GM21786 (cell line): Measurements from ENCODE around the gene TMEM255B.
"Not testable (repeated sequence)": the region's sequence is repeated elsewhere in the genome, so short reads cannot be mapped to it uniquely, and the experiment has no call there.

Experiments used
- ATAC-seq: cut with Tn5 transposase; IDR thresholded peaks from one replicate; pipeline ENCODE4 v1.9.1; 2021; ENCODE audit not compliant: unreplicated experiment

TMEM255B gene

GRCh38 chr13:113734099-113734825 is 24.8 kb upstream of the TMEM255B start:
- no peak for ATAC-seq

DNA sequence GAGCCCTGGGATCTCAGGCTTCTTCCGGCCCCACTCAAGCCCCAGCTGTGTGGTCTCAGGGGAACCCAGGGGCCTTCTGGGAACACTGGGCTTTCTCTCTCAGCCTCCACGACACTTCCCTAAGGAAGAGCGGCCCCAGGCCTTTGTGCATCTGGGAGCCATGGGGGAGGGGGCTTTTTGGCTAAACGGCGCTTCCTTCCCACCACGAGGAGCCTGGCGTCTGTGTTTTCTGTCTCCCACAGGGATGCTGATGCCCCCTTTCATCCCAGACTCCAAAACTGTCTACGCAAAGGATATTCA is 24.2 kb upstream of the TMEM255B start:
- ATAC-seq = no peak

GRCh38 chr13:113735194-113735593 is 23.8 kb upstream of the TMEM255B start:
- ATAC-seq = no peak

DNA sequence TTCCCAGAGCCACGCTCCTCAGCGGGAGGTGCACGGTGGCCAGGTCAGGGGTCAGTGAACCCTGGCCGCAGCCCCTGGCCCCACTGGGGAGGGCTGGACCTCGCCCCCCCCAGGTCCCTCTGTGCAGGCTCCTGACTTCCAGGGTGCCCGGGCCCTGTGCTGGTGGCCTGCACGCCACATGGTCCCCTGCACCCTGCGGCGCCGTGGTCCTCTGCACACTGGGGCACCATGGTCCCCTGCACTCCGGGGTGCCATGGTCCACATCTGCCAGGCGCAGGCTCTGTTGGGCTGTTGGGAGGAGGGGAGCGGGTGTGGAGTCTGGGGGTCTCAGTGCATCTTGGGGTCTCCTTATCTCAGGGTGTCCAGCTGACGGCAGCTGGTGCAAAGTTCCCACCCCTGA is 23.3 kb upstream of the TMEM255B start:
- no peak for ATAC-seq

DNA sequence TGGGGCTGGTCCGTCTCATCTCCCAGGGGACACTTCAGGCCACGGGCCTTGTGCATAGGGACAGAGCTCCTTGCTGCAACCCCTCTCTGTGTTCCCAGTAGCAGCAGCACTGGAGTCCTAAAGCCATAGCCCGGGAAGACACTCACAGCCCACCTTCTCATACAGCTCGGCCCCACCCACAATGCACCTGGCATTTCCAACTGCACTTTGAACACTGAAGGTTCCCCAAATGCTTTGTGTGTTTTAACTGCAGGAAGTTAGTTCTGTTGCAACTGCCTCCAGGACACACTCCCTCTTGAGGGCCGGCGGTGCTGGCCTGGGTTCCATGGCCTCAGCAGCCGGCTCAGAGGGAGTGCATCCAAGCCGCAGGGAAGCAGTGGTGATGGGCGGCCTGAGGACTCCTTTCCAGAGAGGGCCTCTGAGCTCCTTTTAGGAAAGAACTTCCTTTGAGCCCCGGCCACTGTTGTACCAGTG is 22.7 kb upstream of the TMEM255B start:
- ATAC-seq = no peak

DNA sequence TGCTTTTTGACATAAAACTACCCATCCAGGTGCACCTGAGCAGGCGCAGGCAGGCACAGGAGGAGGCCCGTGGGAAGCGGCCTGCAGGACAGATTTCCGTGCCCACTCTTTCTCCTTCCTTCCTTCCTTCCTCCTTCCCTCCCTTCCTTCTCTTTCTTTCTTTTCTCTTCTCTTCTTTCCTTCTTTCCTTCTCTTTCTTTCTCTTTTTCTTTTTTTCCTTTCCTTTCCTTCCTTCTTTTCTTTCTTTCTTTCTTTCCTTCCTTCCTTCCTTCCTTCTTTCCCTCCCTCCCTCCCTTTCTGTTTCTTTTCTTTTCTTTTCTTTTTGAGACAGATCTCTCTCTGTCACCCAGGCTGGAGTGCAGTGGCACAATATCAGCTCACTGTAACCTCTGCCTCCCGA is 21.2 kb upstream of the TMEM255B start:
- no peak for ATAC-seq

DNA sequence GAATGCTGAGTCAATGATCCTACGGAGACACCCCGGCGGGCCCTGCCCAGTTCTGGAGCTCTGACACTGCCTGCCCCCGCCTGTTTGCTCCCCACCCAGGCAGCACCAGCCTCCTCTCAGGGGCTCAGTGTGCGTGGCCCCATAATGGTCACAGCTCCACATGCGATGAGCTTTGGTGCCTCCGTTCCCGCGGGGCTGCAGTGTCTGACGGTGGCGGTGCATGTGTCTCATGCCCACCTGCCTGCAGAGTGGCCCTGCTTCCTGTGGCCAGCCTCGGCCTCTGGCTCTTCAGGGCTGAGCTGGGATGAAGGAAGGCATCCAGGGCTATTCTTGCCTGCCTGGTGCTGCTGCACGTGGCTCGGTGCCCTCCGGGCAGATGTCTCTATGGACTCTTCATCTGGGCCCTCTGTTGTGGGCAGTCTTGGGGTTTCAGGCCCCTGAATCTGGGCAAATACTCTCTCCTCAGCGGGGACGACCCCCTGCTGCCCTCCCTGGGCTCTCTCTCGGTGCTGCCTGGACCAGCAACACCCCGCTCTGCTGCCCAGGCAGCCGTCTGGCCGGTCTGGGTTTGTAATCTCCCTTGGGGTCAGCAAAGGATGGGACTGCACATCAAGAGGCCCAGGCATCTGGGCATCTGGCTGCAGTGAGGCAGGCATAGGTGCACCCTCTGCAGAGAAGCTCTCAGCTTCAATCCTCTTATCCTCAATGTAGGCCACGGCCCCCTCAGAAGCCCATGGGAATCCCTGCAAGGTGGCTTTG is 19.3 kb upstream of the TMEM255B start:
- no peak for ATAC-seq

DNA sequence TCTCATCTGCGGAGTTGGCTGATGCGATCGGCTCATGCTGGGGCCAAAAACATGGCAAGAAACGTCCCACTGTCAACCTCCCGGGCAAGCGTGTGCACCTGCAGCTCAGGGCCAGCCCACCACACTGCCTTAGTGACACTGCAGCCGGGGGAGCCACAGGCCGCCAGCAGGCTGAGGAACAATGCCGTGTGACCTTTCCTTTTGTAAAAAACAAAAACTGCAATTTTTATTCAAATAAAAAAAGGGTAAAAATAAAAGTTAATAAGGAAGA is 18.8 kb upstream of the TMEM255B start:
- no peak for ATAC-seq

DNA sequence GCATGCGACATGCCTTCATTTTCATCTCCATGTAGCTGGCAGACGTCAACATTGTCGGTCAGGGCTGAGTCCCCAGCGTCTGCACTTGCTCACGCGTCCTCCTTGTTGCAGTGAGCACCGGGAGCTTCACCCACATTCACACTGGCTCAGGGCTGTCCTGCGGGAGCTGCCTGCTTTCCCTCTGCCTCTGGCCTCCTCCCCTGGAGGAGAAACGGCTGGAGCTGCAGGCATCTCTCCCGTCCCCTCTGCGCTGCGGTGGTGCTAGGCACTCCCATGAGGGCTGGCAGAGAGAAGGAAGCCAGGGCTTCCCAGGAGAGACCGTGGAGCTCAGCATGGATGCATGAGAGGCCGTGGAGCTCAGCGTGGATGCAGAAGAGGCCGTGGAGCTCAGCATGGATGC is 18.4 kb upstream of the TMEM255B start:
- ATAC-seq = no peak

- ATAC-seq = no peak
Measured at GRCh38 chr13:113741191-113741668, 17.8 kb upstream of the TMEM255B start.

GRCh38 chr13:113742000-113742441 is 17.0 kb upstream of the TMEM255B start:
- no peak for ATAC-seq

DNA sequence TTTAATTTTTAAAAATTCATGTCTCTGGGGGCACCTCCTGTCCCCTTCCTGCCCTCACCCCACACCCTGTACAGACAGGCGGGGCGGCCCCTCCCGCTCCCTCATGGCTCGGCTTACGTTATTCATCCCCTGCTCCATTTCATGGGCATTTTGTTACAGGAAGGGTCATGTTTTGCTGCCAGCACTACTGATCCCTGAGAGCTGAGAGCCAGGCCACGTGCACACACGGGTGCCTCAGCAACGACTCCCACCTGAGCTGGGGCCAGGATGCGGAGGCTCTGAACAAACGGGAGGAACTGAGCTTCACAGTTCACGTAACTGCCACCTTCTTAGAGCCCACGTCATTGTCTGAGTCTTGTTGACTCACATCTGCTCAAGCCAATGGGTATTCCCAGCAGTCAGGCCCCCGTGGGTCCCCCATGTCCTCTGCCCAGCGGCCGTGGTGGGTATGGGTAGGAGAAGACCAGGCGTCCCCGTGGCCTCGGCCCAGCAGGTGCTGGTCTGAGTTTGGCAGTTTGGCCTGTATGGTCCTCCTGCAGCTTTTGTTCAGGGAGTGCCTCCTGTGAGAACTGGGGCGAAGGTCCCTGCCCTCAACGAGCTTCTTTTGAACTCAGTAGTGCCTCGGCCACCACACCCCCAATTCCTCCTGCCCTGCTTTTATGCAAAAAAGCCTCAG is 16.4 kb upstream of the TMEM255B start:
- no peak for ATAC-seq

GRCh38 chr13:113743366-113744195 is 15.4 kb upstream of the TMEM255B start:
- ATAC-seq = no peak

DNA sequence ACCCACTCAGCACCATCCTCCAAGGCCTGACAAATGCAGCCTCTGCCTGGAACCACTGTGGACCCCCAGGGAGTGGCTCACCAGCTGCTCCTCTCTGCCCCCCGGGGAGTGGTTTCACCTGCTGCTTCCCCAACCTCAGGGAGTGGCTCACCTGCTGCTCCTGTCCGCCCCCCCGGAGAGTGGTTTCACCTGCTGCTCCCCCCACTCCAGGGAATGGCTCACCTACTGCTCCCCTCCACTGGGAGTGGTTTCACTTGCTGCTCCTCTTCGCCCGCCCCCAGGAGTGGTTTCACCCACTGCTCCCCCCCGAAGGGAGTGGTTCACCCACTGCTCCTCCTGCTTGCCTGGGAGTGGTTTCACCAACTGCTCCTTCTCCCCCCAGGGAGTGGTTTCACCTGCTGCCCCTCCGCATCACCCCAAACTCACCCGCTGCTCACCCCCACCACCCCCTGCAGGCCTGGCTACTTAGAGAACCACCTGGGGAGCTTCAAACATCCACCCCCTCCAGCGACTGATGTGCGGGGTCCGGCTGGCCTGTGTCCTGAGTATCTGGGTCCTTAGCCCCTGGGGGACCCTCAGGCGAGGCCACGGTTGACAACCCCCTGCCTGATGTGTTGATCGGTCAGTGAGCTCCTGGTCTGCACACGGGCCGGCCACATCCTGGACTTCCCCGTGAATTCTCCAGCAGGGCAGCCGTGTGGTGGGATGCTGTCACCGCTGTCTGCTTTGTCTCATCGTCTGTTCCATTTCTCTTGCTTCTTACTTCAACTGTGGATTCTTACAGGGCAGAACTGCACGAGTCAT is 14.6 kb upstream of the TMEM255B start:
- ATAC-seq = no peak

- ATAC-seq = no peak
Measured at GRCh38 chr13:113745059-113745458, 14.0 kb upstream of the TMEM255B start.

GRCh38 chr13:113745500-113746142 is 13.4 kb upstream of the TMEM255B start:
- ATAC-seq = not testable (repeated sequence)

GRCh38 chr13:113746143-113746525 is 12.9 kb upstream of the TMEM255B start:
- ATAC-seq = no peak

DNA sequence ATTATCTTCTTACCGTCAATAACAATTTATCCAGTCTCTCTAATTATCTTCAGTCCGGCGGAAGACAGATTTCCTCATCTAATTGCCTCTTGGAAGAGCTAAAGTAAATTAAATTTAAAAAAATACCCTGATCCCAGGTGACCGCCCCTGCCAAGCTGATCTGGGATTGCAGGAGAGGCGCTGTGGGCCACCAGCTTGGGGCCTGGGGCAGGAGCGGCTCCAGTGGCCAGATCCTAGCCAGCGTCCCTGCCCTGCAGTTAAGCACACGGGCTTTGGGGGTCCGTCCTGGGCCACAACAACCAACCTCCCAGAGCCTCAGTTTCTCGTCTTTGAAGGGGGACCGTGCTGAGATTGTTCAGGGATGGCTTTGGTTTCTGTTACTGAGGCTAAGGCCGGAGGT is 12.4 kb upstream of the TMEM255B start:
- no peak for ATAC-seq

DNA sequence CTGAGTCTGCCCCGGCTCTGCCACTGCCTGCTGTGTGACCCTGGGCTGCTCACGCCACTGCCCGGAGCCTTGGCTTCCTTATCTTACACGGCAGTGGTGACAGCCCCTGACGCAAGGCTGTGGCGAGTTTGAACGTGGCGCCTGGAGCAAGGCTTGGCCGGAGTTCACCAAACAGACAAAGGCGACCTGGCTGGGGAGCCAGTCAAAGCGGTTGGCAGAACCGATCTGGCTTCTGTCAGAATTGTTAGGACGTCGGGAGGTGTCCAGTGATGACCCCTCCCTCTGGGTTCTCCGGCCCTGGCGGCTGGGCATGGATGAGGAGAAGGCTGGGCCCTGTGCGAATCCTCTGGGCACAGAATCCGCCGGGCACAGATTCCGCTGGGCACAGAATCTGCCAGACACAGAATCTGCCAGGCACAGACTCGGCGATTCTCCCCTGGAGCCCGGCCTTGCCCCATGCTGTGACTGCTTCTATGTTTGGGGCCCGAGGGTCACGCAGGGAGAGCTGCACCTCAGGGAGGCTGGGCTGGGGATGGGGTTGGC is 11.7 kb upstream of the TMEM255B start:
- no peak for ATAC-seq
